ENCODE data around the gene JTB.
A peak's percentile ranks its signal among the peaks of the same experiment; 100 is the strongest.

JTB gene

DNA sequence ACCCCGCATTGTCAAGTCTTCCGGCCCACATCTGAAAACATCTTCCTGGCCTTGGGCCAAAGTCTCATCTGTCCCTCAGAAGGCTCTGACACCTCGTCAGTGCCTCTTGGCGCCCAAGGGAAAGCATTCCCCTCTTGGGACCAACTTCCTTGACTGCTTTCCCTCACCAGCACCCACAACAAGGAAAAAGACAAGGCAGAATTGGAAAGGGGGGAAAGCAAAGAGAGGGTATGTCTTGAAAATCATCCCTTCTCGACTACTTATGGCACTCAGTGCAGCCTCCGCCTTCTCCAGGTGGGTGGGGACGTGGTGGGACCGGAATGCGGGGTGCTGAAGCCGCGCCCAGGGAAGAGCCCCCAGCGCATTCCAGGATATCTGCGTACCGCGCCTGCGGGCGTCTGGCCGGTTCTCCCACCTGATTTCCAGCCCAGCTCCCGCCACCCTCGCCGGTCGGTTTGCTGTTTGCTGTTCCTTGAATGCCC lies 13.6 kb downstream of the JTB start:
- Histone ChIP-seq H3K36me3 (ENCODE audit: control insufficient read depth, insufficient read depth, low read length) (no peaks in the 10 kb centered on the region), H2AFZ (peak overlapping the region; percentile 84), H3K79me2 (peaks cover 3% of the 10 kb centered on the region), H3K4me1 (peaks cover 12% of the 10 kb centered on the region), H3K9me3 (ENCODE audit: control insufficient read depth, low read length) (no peaks in the 10 kb centered on the region), H3K4me3 (ENCODE audit: low read depth, low read length) (peak overlapping the region; percentile 90), H3K27ac (peak overlapping the region; percentile 86), H3K27me3 (ENCODE audit: control insufficient read depth, insufficient read depth, low read length) (no peaks in the 10 kb centered on the region), H3K4me2 (ENCODE audit: low read length) (peak overlapping the region; percentile 98), H3K9ac (no peak overlapping the region)
- TF ChIP-seq, protein P1, sequence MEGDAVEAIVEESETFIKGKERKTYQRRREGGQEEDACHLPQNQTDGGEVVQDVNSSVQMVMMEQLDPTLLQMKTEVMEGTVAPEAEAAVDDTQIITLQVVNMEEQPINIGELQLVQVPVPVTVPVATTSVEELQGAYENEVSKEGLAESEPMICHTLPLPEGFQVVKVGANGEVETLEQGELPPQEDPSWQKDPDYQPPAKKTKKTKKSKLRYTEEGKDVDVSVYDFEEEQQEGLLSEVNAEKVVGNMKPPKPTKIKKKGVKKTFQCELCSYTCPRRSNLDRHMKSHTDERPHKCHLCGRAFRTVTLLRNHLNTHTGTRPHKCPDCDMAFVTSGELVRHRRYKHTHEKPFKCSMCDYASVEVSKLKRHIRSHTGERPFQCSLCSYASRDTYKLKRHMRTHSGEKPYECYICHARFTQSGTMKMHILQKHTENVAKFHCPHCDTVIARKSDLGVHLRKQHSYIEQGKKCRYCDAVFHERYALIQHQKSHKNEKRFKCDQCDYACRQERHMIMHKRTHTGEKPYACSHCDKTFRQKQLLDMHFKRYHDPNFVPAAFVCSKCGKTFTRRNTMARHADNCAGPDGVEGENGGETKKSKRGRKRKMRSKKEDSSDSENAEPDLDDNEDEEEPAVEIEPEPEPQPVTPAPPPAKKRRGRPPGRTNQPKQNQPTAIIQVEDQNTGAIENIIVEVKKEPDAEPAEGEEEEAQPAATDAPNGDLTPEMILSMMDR (IDR thresholded peaks at IDR 0.05) = no peak

GRCh38 chr1:153963030-153963849 lies 14.2 kb downstream of the JTB start, which contains the start of gene SLC39A1:
SLC39A1 (minus strand) TSS chr1:153963537; CDS start chr1:153962715, 822 bp downstream.
- TF ChIP-seq, protein P1 (IDR thresholded peaks at IDR 0.05) = no peak
- H3K79me2 ChIP-seq = peaks cover 3% of the 10 kb centered on the region
- H3K9me3 ChIP-seq (ENCODE audit: control insufficient read depth, low read length) = no peaks in the 10 kb centered on the region
- H3K36me3 ChIP-seq (ENCODE audit: control insufficient read depth, insufficient read depth, low read length) = no peaks in the 10 kb centered on the region
- H3K27me3 ChIP-seq (ENCODE audit: control insufficient read depth, insufficient read depth, low read length) = no peaks in the 10 kb centered on the region
- H3K4me1 ChIP-seq = peaks cover 9% of the 10 kb centered on the region
- H3K27ac ChIP-seq = peak within 1 kb of the TSS; percentile 86
- H3K9ac ChIP-seq = peak within 1 kb of the TSS; percentile 72
- H2AFZ ChIP-seq = peak within 1 kb of the TSS; percentile 84
- H3K4me3 ChIP-seq (ENCODE audit: low read depth, low read length) = peak within 1 kb of the TSS; percentile 90
- peak within 1 kb of the TSS; percentile 98 for H3K4me2 ChIP-seq (ENCODE audit: low read length)

DNA sequence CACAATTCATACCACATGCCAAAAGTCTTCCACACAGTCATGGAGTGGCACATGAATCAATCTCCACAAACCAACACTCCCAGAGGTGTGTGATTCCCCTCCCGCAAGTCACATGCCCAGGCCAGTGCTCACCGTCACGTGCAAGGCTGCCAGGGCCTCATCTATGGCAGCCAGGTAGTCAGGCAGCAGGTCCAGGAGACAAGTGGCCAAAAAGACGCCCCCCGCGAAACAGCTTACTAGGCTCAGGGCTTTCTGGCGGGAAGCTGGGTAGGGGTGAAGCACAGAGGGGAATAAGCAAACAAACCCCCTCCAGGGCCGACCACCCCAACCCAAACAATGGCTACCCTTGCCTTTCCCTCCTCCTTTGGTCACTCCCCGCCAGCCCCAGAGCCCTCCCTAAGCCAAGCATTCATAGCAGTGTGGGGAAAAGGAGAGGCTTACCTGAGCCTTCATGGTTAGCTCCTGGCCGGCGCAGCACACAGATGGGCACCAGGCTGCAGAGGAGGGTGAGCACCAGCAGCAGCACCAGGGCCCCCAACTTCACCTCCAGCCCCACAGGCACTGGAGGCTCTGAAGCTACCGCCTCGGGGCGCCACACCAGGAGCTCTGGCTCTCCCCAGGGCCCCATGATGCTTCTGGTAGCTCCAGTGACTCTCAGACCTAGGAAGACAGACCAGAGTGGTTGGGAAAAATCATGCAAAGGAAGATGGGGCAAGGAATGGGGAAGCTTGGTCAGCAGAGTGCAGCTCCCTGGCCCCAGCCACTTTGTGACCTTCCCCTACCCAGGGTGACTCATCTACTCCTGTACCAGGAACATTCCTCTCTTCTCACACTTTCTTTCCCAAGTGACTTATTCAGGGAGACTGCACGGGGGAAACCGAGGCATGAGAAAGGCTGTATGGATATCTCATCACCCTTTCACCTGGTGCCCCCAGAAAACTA lies 15.1 kb downstream of the JTB start:
- Histone ChIP-seq H3K79me2 (peaks cover 9% of the 10 kb centered on the region), H3K9ac (peak overlapping the region; percentile 72), H3K4me3 (ENCODE audit: low read depth, low read length) (peak overlapping the region; percentile 90), H3K4me1 (peaks cover 10% of the 10 kb centered on the region), H3K9me3 (ENCODE audit: control insufficient read depth, low read length) (no peaks in the 10 kb centered on the region), H3K4me2 (ENCODE audit: low read length) (peak overlapping the region; percentile 98), H3K27me3 (ENCODE audit: control insufficient read depth, insufficient read depth, low read length) (no peaks in the 10 kb centered on the region), H3K36me3 (ENCODE audit: control insufficient read depth, insufficient read depth, low read length) (no peaks in the 10 kb centered on the region), H2AFZ (peak overlapping the region; percentile 84), H3K27ac (peak overlapping the region; percentile 86)
- TF ChIP-seq, protein P1 (IDR thresholded peaks at IDR 0.05) = no peak

DNA sequence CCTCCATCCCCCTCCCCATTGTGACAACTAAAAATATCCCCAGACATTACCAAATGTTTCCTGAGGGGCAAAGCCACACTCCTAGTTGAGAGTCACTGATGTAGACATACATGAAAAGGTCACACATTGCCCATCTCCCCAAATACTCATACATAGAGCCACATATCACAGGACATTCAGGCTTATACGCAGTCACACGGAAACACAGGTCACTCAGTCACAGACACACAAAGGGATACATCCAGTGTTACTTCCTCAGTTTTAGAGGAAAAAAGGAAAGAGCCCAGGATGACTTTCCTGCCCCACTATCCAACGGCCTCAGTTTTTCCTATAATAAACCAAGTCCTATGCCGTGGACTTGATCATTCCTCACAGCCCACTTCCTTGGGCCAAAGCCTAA lies 16.1 kb downstream of the JTB start:
- no peaks in the 10 kb centered on the region for H3K27me3 ChIP-seq (ENCODE audit: control insufficient read depth, insufficient read depth, low read length)
- no peak overlapping the region for H3K4me2 ChIP-seq (ENCODE audit: low read length)
- H3K79me2 ChIP-seq = peaks cover 15% of the 10 kb centered on the region
- no peak overlapping the region for H3K9ac ChIP-seq
- H3K27ac ChIP-seq = no peak overlapping the region
- H3K36me3 ChIP-seq (ENCODE audit: control insufficient read depth, insufficient read depth, low read length) = no peaks in the 10 kb centered on the region
- no peaks in the 10 kb centered on the region for H3K9me3 ChIP-seq (ENCODE audit: control insufficient read depth, low read length)
- no peak overlapping the region for H2AFZ ChIP-seq
- peaks cover 16% of the 10 kb centered on the region for H3K4me1 ChIP-seq
- TF ChIP-seq, protein P1 (IDR thresholded peaks at IDR 0.05) = no peak
- no peak overlapping the region for H3K4me3 ChIP-seq (ENCODE audit: low read depth, low read length)
